ENCODE results near the gene SLC35F2.
A peak's percentile ranks its signal among the peaks of the same experiment; 100 is the strongest.
"Not testable (repeated sequence)": the region's sequence is repeated elsewhere in the genome, so short reads cannot be mapped to it uniquely, and the experiment has no call there.

SLC35F2 gene

DNA sequence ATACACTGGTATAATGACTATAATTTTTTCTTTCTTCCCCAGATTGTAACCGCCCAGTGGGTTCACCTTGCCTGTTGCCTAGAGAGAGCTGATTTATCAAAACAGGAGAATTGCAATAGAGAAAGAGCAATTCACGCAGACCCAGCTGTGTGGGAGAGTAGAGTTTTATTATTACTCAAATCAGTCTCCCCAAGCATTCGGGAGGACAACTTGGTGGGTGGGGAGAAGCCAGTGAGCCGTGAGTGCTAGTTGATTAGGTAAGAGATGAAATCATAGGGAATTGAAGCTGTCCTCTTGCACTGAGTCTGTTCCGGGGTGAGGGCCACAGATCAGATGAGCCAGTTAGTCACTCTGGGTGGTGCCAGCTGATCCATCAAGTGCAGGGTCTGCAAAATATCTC, 73.2 kb downstream of the SLC35F2 start:
- DNase-seq = no peak

DNA sequence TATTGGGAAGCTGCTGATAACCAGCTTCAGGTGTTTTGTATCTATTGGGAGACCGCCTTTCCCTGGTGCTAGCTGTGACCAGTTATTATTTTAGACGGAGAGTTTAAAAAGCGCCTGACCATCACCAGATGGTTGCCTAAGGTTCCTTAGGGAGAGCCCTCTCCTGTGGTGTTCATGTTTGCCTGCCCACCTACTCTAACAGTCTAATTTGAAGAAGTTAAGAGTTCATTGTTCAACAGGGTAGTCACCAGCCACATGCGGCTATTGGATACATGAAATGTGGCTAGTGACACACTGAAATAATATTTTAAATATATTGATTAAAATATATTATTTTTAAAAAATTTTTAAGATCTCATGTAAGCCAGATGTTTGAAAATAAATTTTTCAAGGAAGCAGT, 75.5 kb downstream of the SLC35F2 start:
- no peak for DNase-seq

GRCh38 chr11:107780775-107781174, 77.8 kb downstream of the SLC35F2 start:
- DNase-seq = no peak

GRCh38 chr11:107780136-107780535, 78.5 kb downstream of the SLC35F2 start:
- DNase-seq = no peak

DNA sequence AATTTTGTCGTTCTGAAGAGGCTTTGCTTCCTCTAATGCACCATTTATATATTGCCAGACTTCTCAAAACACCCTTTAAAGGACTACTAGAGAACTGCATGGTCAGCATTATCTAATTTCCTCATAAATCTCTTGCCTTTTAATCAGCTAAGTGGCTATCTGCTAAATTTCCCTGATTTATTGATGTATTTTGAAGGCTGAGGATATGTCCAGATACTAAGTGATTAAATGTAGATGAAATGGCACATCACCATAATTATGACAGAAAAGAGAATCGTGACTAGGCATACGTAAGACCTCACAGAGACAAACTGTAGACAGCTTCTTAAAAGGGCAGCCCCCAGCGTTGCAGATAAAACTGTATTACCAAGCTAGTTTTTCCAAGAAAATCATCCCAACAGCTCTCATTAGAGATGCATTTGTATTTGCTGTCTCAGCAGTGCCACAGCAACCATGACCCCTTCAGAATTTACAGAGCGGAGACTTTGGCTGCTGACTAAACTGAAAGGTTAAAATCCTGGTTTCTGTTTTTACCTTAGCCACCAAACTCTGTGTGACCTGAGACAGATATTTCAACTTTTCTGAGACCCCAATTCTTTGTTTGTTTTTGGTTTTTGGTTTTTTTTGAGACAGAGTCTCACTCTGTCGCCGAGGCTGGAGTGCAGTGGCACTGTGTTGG, 79.6 kb downstream of the SLC35F2 start:
- peak in 1 of 14 donors; percentile 1 for DNase-seq

DNA sequence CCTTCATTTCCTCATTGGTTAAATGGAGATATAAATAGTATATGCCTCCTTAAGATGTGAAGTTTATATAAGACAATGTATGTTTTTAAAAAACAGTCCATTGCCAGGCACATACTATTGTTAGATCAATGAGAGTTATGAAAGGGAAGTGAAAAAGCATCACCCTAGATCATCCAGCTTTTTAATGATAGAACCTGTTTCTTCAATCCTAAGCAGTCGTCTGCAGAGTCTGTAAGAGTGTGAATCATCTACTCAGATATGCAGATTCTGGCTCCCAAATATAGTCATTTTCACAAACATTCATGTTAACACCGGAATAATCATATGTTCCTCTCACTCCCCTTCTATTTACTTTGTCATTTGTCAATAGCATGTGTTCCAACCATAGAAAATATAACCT, 81.5 kb downstream of the SLC35F2 start:
- no peak for DNase-seq

DNA sequence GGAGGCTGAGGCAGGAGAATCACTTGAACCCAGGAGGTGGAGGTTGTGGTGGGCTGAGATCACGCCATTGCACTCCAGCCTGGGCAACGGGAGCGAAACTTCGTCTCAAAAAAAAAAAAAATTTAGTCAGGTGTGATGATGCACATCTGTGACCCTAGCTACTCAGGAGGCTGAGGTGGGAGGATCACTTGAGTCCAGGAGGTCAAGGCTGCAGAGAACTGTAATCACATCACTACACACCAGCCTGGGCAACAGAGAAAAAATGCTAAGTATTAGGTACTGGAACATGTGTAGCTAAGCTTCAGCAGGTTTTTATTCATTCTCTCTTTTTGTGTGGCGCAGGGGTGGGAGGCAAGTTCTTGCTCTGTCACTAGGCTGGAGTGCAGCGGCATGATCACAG, 82.5 kb downstream of the SLC35F2 start:
- DNase-seq = no peak

DNA sequence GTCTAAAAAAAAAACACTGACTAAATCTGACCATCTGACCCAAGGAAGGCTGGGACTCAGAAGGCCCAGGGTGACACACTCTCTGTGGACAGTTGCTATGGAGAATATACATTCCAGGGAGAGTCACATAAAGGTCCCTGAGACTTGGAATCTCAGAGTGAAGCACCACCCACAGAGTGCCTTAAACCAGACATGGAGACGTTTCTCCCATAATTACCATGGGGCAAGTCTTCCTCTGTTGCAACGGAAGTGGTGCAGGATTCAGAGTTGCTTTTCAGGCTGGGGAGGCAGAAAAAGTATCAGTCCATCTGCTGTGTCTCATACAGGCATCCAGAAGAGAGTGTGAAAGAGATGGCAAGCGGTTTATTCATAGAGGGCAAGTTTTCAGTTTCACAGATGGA, 88.0 kb downstream of the SLC35F2 start:
- no peak for DNase-seq

DNA sequence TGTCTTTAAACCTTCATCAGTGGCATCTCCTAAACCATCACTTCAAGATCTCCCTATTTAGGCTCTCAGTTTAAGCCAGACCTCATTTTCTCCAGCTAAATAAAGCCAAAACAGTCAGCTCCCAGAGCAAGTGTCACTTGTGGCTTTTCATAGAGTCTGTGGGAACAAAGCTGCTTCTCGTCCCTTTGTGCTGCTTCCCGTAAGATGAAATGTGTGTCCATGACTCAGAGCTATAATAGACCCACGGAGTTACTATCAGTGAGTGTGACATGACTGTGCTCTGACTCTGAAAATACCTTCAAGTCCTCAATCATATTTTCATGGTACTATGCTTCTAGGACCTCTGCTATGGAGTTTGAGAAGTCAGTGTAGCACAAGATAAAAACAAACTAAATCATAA, 89.4 kb downstream of the SLC35F2 start:
- DNase-seq = no peak

DNA sequence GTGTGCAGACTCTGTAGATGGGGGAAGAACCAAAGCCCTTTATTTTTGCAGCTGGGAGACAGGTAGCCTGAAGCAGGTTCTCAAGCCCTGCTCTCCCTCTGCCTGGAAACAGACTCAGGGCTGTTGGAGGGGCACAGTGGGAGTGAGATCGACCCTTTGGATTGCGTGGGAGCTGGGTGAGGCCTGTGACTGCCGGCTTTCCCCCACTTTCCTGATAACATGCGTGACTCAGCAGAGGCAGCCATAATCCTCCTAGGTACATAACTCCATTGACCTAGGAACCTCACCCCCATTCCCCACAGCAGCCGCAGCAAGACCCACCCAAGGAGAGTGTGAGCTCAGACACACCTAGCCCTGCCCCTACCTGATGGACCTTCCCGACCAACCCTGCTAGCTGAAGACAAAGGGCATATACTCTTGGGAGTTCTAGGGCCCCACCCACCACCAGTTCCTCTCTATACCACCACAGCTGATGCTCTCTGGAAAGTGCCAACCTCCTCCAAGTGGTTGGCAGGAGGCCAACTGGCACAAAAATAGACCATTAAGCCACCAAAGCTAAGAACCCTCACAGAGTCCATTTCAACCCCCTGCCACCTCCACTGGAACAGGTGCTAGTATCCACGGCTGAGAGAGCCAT, 99.8 kb downstream of the SLC35F2 start:
- DNase-seq = not testable (repeated sequence)

GRCh38 chr11:107757661-107758060, 100.9 kb downstream of the SLC35F2 start:
- no peak for DNase-seq

GRCh38 chr11:107756553-107756952, 102.0 kb downstream of the SLC35F2 start:
- peak in 6 of 14 donors; percentile 2 to 24 (median 7) for DNase-seq

DNA sequence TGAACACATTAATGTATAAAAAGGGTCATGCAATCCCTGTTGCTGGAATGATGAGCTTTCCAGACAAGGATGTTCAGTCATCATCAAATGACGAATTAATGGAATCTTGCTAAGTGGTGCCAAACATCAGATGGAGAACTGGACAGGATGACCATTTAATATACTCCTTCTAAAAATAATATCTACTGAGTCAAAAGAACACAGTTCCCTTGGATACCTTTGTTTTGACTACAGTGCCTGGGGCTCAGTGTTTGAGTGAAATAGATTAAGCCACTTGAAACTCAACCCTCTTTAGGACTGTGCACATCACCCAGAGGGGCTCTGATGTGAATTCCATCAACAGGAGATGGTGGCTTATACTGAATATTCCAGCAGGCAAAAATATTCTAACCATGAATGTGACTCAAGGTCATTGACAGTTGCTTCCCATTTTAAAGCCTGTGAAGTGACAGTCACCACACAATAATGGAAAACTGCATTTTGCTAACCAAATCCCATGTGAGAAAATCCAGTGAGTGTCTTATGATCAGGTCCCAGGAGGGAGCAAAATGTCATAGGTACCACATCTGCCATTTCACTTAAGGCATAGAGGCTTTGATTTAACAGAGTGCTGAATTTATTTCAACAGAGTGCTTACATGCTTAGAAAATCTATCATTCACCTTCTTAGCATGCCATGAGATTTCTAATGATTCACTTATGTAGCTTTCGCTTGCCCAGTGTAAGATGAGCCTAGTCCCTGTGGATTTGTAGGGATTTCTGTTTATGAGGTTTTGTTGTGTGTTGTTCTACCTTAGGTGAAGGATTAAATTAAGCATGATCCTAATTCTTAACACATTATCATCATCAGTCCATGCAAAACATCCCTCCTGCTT, 105.4 kb downstream of the SLC35F2 start:
- DNase-seq = no peak

GRCh38 chr11:107752508-107752907, 106.1 kb downstream of the SLC35F2 start:
- DNase-seq = no peak

GRCh38 chr11:107751082-107751481, 107.5 kb downstream of the SLC35F2 start:
- DNase-seq = no peak

GRCh38 chr11:107750313-107750712, 108.3 kb downstream of the SLC35F2 start:
- no peak for DNase-seq

- no peak for DNase-seq
Measured at GRCh38 chr11:107747622-107748021, 111.0 kb downstream of the SLC35F2 start.

DNA sequence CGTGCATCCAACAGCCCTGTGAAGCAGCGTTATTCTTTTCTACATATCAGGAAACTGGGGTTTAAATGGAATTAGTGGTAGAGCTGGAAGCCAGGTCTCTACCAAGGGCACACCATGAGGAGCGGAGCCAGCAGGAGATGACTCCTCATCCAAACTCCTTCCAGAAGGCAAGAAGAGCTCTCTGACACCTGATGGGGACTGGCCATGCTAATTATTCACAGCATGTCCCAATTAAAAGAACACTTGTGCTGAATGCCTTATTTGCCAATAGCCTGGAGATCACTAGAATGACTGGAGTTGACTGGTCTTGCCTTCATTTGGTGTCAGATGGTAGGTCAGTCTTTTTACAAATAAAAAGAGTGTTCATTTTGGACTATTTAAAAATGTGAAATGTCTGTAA, 113.9 kb downstream of the SLC35F2 start:
- peak in 2 of 14 donors; percentile 10 to 93 for DNase-seq

GRCh38 chr11:107743191-107743590, 115.4 kb downstream of the SLC35F2 start:
- DNase-seq = peak in 1 of 14 donors; percentile 68

DNA sequence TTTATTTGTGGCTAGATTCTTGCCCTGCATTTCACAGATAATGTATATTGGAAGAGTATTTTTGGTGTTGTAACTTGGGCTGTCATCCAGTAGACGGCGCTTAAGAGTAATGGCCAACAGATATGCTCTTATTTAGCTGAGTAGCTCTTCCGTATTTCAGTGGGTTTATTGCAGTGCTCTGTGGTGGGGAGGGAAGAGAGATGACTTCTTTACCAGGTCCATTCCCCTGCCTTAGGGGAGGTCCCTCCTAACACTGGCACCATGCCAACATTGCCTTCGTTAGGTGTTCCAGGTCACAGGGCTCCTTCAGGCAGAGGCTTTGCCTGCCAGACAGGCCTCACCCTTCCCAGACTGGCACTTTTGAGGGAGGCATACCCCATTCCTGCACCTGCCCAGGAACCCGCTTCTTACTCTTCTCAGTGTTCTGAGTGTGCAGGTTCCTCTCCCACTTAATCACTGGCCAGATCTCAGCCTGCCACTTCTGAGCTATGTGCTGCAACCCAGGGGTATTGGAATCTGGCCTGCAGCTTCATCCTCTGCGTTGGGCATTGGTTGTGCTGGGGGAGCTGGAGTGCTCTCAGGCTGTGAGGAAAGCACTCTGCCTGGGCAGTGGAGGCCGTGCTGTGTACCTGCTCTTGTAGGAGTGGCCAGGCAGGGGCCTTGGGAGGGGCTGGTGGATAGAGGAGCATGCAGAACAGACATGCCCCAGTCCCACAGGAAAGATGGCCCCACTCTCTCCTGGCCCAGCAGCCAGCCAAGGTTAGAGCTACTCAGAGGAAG, 117.4 kb downstream of the SLC35F2 start:
- DNase-seq = no peak

Data from C1 segment of cervical spinal cord (tissue), 14 donors.